HepG2 (cell line): ENCODE results near the gene TCF23. TPM values are rescaled to one million over a fixed set of nuclear protein-coding genes. Genes with fewer than 3 reads are reported as not detected.

Experiments used
- CHCHD3 ChIP-seq: sonication (generic); formaldehyde crosslinking; IDR thresholded peaks from 2 replicates; pipeline ENCODE4 v1.8.0; 2022; ENCODE audit warnings: mild to moderate bottlenecking, missing genetic modification reagents, moderate library complexity
- CREBL2 ChIP-seq: sonication (generic); formaldehyde crosslinking; IDR thresholded peaks from 2 replicates; pipeline ENCODE4 v1.8.1; 2023; ENCODE audit warnings: missing genetic modification reagents, mild to moderate bottlenecking, borderline replicate concordance
- DR1 ChIP-seq: sonication (generic); formaldehyde crosslinking; IDR thresholded peaks from 2 replicates; pipeline ENCODE4 v1.8.0; 2021; ENCODE audit warnings: mild to moderate bottlenecking, missing genetic modification reagents, inconsistent platforms
- FIP1L1 ChIP-seq: fragments of 200-400 bp; formaldehyde crosslinking; IDR thresholded peaks from 2 replicates; pipeline ENCODE4 v1.6.1; 2018; ENCODE audit warnings: low read depth, mild to moderate bottlenecking, low read length, moderate library complexity, borderline replicate concordance; ENCODE audit not compliant: insufficient read depth
- GABPB1 ChIP-seq: IDR thresholded peaks from 2 replicates; pipeline ENCODE4 v1.6.1; 2016; ENCODE audit warnings: mild to moderate bottlenecking, missing genetic modification reagents, moderate library complexity, missing compliant biosample characterization
- KDM5B ChIP-seq: sonication (generic); formaldehyde crosslinking; IDR thresholded peaks from 2 replicates; pipeline ENCODE4 v1.4.0; 2020; ENCODE audit warnings: missing genetic modification reagents, mild to moderate bottlenecking, borderline replicate concordance
- NFIB ChIP-seq: sonication (generic); formaldehyde crosslinking; IDR thresholded peaks from 2 replicates; pipeline ENCODE4 v1.9.0; 2021; ENCODE audit warnings: missing genetic modification reagents, mild to moderate bottlenecking, borderline replicate concordance
- PCBP2 ChIP-seq: fragments of 200-400 bp; formaldehyde crosslinking; optimal IDR thresholded peaks from 2 replicates; pipeline ENCODE3; 2018; ENCODE audit warnings: low read length, low read depth; ENCODE audit not compliant: poor library complexity, severe bottlenecking
- PHF8 ChIP-seq: sonication (generic); formaldehyde crosslinking; IDR thresholded peaks from 2 replicates; pipeline ENCODE4 v1.5.0; 2020; ENCODE audit warnings: missing genetic modification reagents
- PLRG1 ChIP-seq: fragments of 450-650 bp; conservative IDR thresholded peaks from 2 replicates; pipeline ENCODE4 v1.6.1; 2016
- SMC3 ChIP-seq: IDR thresholded peaks from 2 replicates; pipeline ENCODE4 v1.6.1; 2011; ENCODE audit warnings: low read length, improper control_type of control experiment
- TFAP4 ChIP-seq: sonication (generic); IDR thresholded peaks from 2 replicates; pipeline ENCODE4 v1.6.1; 2016; ENCODE audit warnings: low read depth, borderline replicate concordance
- ZNF143 ChIP-seq: sonication (generic); formaldehyde crosslinking; IDR thresholded peaks from 2 replicates; pipeline ENCODE4 v1.4.0; 2020; ENCODE audit warnings: missing genetic modification reagents
- ZNF24 ChIP-seq: fragments of 450-650 bp; IDR thresholded peaks from 2 replicates; pipeline ENCODE4 v1.6.1; 2017; ENCODE audit warnings: antibody characterized with exemption, mild to moderate bottlenecking
- ZNF256 ChIP-seq: sonication (generic); formaldehyde crosslinking; conservative IDR thresholded peaks from 2 replicates; pipeline ENCODE4 v1.4.0; 2020; ENCODE audit warnings: missing genetic modification reagents
- ZNF263 ChIP-seq: sonication (generic); formaldehyde crosslinking; IDR thresholded peaks from 2 replicates; pipeline ENCODE4 v1.4.0; 2020; ENCODE audit warnings: missing genetic modification reagents
- ZNF354B ChIP-seq: sonication (generic); formaldehyde crosslinking; IDR thresholded peaks from 2 replicates; pipeline ENCODE4 v1.8.0; 2022; ENCODE audit warnings: mild to moderate bottlenecking, missing genetic modification reagents
- ZNF530 ChIP-seq: sonication (generic); formaldehyde crosslinking; IDR thresholded peaks from 2 replicates; pipeline ENCODE4 v1.5.0; 2020; ENCODE audit warnings: low read depth, mild to moderate bottlenecking, missing genetic modification reagents
- ZNF563 ChIP-seq: sonication (generic); formaldehyde crosslinking; IDR thresholded peaks from 2 replicates; pipeline ENCODE4 v1.8.0; 2022; ENCODE audit warnings: mild to moderate bottlenecking, moderate library complexity, missing genetic modification reagents
- ZNF589 ChIP-seq: sonication (generic); formaldehyde crosslinking; conservative IDR thresholded peaks from 2 replicates; pipeline ENCODE4 v1.8.0; 2022; ENCODE audit warnings: mild to moderate bottlenecking, moderate library complexity, missing genetic modification reagents
- ZNF772 ChIP-seq: sonication (generic); formaldehyde crosslinking; IDR thresholded peaks from 2 replicates; pipeline ENCODE4 v1.5.0; 2020; ENCODE audit warnings: mild to moderate bottlenecking, missing genetic modification reagents
- polyA plus RNA-seq, 8 experiments: library from polyadenylated mRNA; depleted of rRNA in 3 of 8; stranded (reverse) in 7 of 8; unstranded in 1 of 8; fragments of >200 nt; fragmentation: Illumina TruSeq in 4 of 8; extraction: Trizol in 4 of 8; gene quantifications; 2 replicates each; pipeline versions ENCODE4 v1.2.1 to v1.2.3, GENCODE V29; 2011 to 2016; ENCODE audit warnings: low read depth in 4 of 8, missing spikeins in 1 of 8, mixed read lengths in 1 of 8; ENCODE audit not compliant: insufficient read depth in 1 of 8
- total RNA-seq, 5 experiments: library from RNA; depleted of rRNA; stranded (reverse); fragments of >200 nt; fragmentation: Illumina TruSeq; extraction: Trizol; gene quantifications; 2 replicates each; pipeline ENCODE4 v1.2.3, GENCODE V29; 2016; ENCODE audit warnings: low read depth in 1 of 5

TCF23 gene
- total and polyA plus RNA-seq, 2 of the 13 experiments (the other 11 are each of a cell fraction or from before 2014, with no cell fraction given) = 0.02 to 1.4 TPM

- TF ChIP-seq KDM5B (CRISPR knock-in tag) (peak; percentile 75; the same call in 1 of the 2 replicates), CHCHD3 (no peak), NFIB (no peak), ZNF772 (CRISPR knock-in tag) (peak; percentile 73; the same call in 1 of the 2 replicates), ZNF24 (peak; percentile 26; the same call in 1 of the 2 replicates), ZNF263 (CRISPR knock-in tag) (peak; percentile 53; the same call in 1 of the 2 replicates), PCBP2 (no peak), ZNF143 (CRISPR knock-in tag) (no peak), SMC3 (peak; percentile 27), ZNF563 (CRISPR knock-in tag) (peak; percentile 93), ZNF589 (CRISPR knock-in tag) (peak; percentile 90), DR1 (CRISPR knock-in tag) (no peak), ZNF354B (CRISPR knock-in tag) (no peak), PHF8 (CRISPR knock-in tag) (no peak), ZNF256 (CRISPR knock-in tag) (no peak), GABPB1 (CRISPR knock-in tag) (peak; percentile 64), PLRG1 (no peak), TFAP4 (peak; percentile 75), ZNF530 (CRISPR knock-in tag) (no peak), FIP1L1 (no peak), CREBL2 (CRISPR knock-in tag) (no peak)
Observed at GRCh38 chr2:27177441-27178351, 28.9 kb downstream of the TCF23 start (continued).
